ENCODE data around the gene UFL1.

UFL1 gene

GRCh38 chr6:96570053-96570452, 48.4 kb downstream of the UFL1 start:
- H3K27ac ChIP-seq (ENCODE audit: low read length), result no peak overlapping the region
- no peaks in the 10 kb centered on the region for H3K4me1 ChIP-seq (ENCODE audit: low read length)
- H3F3A ChIP-seq (ENCODE audit: insufficient read depth, low read length), result no peaks in the 10 kb centered on the region
- no peaks in the 10 kb centered on the region for H3K79me2 ChIP-seq (ENCODE audit: low read length)
- H3K9me2 ChIP-seq (replicated peaks; ENCODE audit: insufficient read depth, low read length), result no peaks in the 10 kb centered on the region
- no peaks in the 10 kb centered on the region for H3K27me3 ChIP-seq (replicated peaks; ENCODE audit: insufficient read depth, low read length)
- no peak for DNase-seq
- TF ChIP-seq EZH2phosphoT487 (IDR thresholded peaks at IDR 0.05; ENCODE audit: low read length), result no peak
- no peak for TF ChIP-seq CTCF (IDR thresholded peaks at IDR 0.05; ENCODE audit: low read length)
- TF ChIP-seq EZH2 (optimal IDR thresholded peaks at IDR 0.05; ENCODE audit: low read depth, low read length), result no peak
- no peaks in the 10 kb centered on the region for H3K36me3 ChIP-seq (replicated peaks; ENCODE audit: insufficient read depth, low read length)
- no peak overlapping the region for H3K4me2 ChIP-seq (ENCODE audit: low read depth, low read length)
- no peak overlapping the region for H3K4me3 ChIP-seq (ENCODE audit: low read length)
- H3K9ac ChIP-seq (ENCODE audit: low read length), result no peak overlapping the region
- H4K20me1 ChIP-seq (ENCODE audit: insufficient read depth, low read length), result no peaks in the 10 kb centered on the region
- no peaks in the 10 kb centered on the region for H3K9me3 ChIP-seq (replicated peaks; ENCODE audit: insufficient read depth, low read length)
- H2AFZ ChIP-seq (ENCODE audit: low read length), result no peak overlapping the region

- Histone ChIP-seq H3K27me3 (replicated peaks; ENCODE audit: insufficient read depth, low read length) (no peaks in the 10 kb centered on the region), H3K9ac (ENCODE audit: low read length) (no peak overlapping the region), H4K20me1 (ENCODE audit: insufficient read depth, low read length) (no peaks in the 10 kb centered on the region), H3K36me3 (replicated peaks; ENCODE audit: insufficient read depth, low read length) (no peaks in the 10 kb centered on the region), H2AFZ (ENCODE audit: low read length) (no peak overlapping the region), H3K9me2 (replicated peaks; ENCODE audit: insufficient read depth, low read length) (no peaks in the 10 kb centered on the region), H3K27ac (ENCODE audit: low read length) (no peak overlapping the region), H3F3A (ENCODE audit: insufficient read depth, low read length) (no peaks in the 10 kb centered on the region), H3K79me2 (ENCODE audit: low read length) (no peaks in the 10 kb centered on the region), H3K9me3 (replicated peaks; ENCODE audit: insufficient read depth, low read length) (no peaks in the 10 kb centered on the region), H3K4me2 (ENCODE audit: low read depth, low read length) (no peak overlapping the region), H3K4me1 (ENCODE audit: low read length) (no peaks in the 10 kb centered on the region), H3K4me3 (ENCODE audit: low read length) (no peak overlapping the region)
- TF ChIP-seq CTCF (IDR thresholded peaks at IDR 0.05; ENCODE audit: low read length), result no peak
- no peak for DNase-seq
These were observed 49.9 kb downstream of the UFL1 start for GRCh38 chr6:96571551-96571950.

- DNase-seq, result no peak
- H4K20me1 ChIP-seq (ENCODE audit: insufficient read depth, low read length), result no peaks in the 10 kb centered on the region
- TF ChIP-seq EZH2 (optimal IDR thresholded peaks at IDR 0.05; ENCODE audit: low read depth, low read length), result no peak
- no peak for TF ChIP-seq EZH2phosphoT487 (IDR thresholded peaks at IDR 0.05; ENCODE audit: low read length)
- no peak for TF ChIP-seq CTCF (IDR thresholded peaks at IDR 0.05; ENCODE audit: low read length)
- H3K9me3 ChIP-seq (replicated peaks; ENCODE audit: insufficient read depth, low read length), result no peaks in the 10 kb centered on the region
- no peak overlapping the region for H3K4me3 ChIP-seq (ENCODE audit: low read length)
- no peak overlapping the region for H3K27ac ChIP-seq (ENCODE audit: low read length)
- H3K79me2 ChIP-seq (ENCODE audit: low read length), result no peaks in the 10 kb centered on the region
- H3K4me1 ChIP-seq (ENCODE audit: low read length), result no peaks in the 10 kb centered on the region
- H3K36me3 ChIP-seq (replicated peaks; ENCODE audit: insufficient read depth, low read length), result no peaks in the 10 kb centered on the region
- H3K9me2 ChIP-seq (replicated peaks; ENCODE audit: insufficient read depth, low read length), result no peaks in the 10 kb centered on the region
- no peaks in the 10 kb centered on the region for H3K27me3 ChIP-seq (replicated peaks; ENCODE audit: insufficient read depth, low read length)
- H3K9ac ChIP-seq (ENCODE audit: low read length), result no peak overlapping the region
- H3F3A ChIP-seq (ENCODE audit: insufficient read depth, low read length), result no peaks in the 10 kb centered on the region
- H2AFZ ChIP-seq (ENCODE audit: low read length), result no peak overlapping the region
- H3K4me2 ChIP-seq (ENCODE audit: low read depth, low read length), result no peak overlapping the region
These were observed 53.8 kb downstream of the UFL1 start for GRCh38 chr6:96575359-96575758.

GRCh38 chr6:96576221-96576620, 54.6 kb downstream of the UFL1 start:
- Histone ChIP-seq H3K9me3 (replicated peaks; ENCODE audit: insufficient read depth, low read length) (no peaks in the 10 kb centered on the region), H3K4me2 (ENCODE audit: low read depth, low read length) (no peak overlapping the region), H3F3A (ENCODE audit: insufficient read depth, low read length) (no peaks in the 10 kb centered on the region), H3K4me3 (ENCODE audit: low read length) (no peak overlapping the region), H2AFZ (ENCODE audit: low read length) (no peak overlapping the region), H4K20me1 (ENCODE audit: insufficient read depth, low read length) (no peaks in the 10 kb centered on the region), H3K27me3 (replicated peaks; ENCODE audit: insufficient read depth, low read length) (no peaks in the 10 kb centered on the region), H3K9ac (ENCODE audit: low read length) (no peak overlapping the region), H3K79me2 (ENCODE audit: low read length) (no peaks in the 10 kb centered on the region), H3K27ac (ENCODE audit: low read length) (no peak overlapping the region), H3K4me1 (ENCODE audit: low read length) (no peaks in the 10 kb centered on the region), H3K36me3 (replicated peaks; ENCODE audit: insufficient read depth, low read length) (no peaks in the 10 kb centered on the region), H3K9me2 (replicated peaks; ENCODE audit: insufficient read depth, low read length) (no peaks in the 10 kb centered on the region)
- no peak for DNase-seq
- no peak for TF ChIP-seq EZH2 (optimal IDR thresholded peaks at IDR 0.05; ENCODE audit: low read depth, low read length)
- TF ChIP-seq EZH2phosphoT487 (IDR thresholded peaks at IDR 0.05; ENCODE audit: low read length), result no peak
- no peak for TF ChIP-seq CTCF (IDR thresholded peaks at IDR 0.05; ENCODE audit: low read length)
